ENCODE results near the gene NPIPB6. TPM values are rescaled to one million over a fixed set of nuclear protein-coding genes. Genes with fewer than 3 reads are reported as not detected.
"Not testable (repeated sequence)": the region's sequence is repeated elsewhere in the genome, so short reads cannot be mapped to it uniquely, and the experiment has no call there.

Gene NPIPB6
- 1 to 10 TPM in 1 of 2 donors, under 1 TPM in 1; 0.76 to 4.7 TPM for total RNA-seq
- 1 to 10 TPM in 5 of 6 donors, under 1 TPM in 1; 0.89 to 2.9 (median 2.2) TPM for polyA plus RNA-seq (ENCODE audit: insufficient read length in 6 of 6)
- long read RNA-seq, donor 1: 0 reads
- long read RNA-seq, donor 2: 0 reads
- long read RNA-seq, donor 3: 0 reads
- long read RNA-seq, donor 4: 0 reads
- long read RNA-seq, donor 5: 0 reads
- long read RNA-seq, donor 6: 0 reads
- long read RNA-seq, donor 7: 0 reads
- long read RNA-seq, donor 8: 0 reads
- long read RNA-seq, donor 9: 0 reads
- long read RNA-seq, donor 10: 0 reads
- long read RNA-seq, donor 11: 0 reads
- long read RNA-seq, donor 12: 0 reads

GRCh38 chr16:28363408-28363807, at the start of gene NPIPB6:
NPIPB6 (minus strand) TSS chr16:28363508; CDS start chr16:28362822, 686 bp downstream.
- intact Hi-C loops (cut with DNase I); DNase-seq; H3K27ac ChIP-seq: not testable (repeated sequence)

GRCh38 chr16:28403220-28404072, 40.1 kb upstream of the NPIPB6 start, which contains the start of gene EIF3CL:
EIF3CL (minus strand) TSS chr16:28403841; CDS start chr16:28403618, 223 bp downstream.
- peak; percentile 100 for ATAC-seq
- H3K27ac ChIP-seq; H3K9me3 ChIP-seq; H3K27me3 ChIP-seq; intact Hi-C loops (cut with DNase I); H3K4me1 ChIP-seq; DNase-seq; H3K36me3 ChIP-seq: not testable (repeated sequence)
- H3K4me3 ChIP-seq: peak within 1 kb of the TSS in 1 of 2 donors; percentile 18

More at GRCh38 chr16:28363408-28363807, at the start of gene NPIPB6:
- not testable (repeated sequence) for ATAC-seq, H3K4me1 ChIP-seq, H3K4me3 ChIP-seq, H3K9me3 ChIP-seq, H3K27me3 ChIP-seq, H3K36me3 ChIP-seq

- intact Hi-C loops (cut with DNase I); DNase-seq; H3K36me3 ChIP-seq; H3K4me3 ChIP-seq; H3K4me1 ChIP-seq; H3K9me3 ChIP-seq; H3K27me3 ChIP-seq; ATAC-seq; H3K27ac ChIP-seq: not testable (repeated sequence)
Measured at GRCh38 chr16:28392054-28392453, 28.7 kb upstream of the NPIPB6 start.

- ATAC-seq: peak; percentile 25
- intact Hi-C loops (cut with DNase I); H3K4me3 ChIP-seq; H3K27me3 ChIP-seq; H3K9me3 ChIP-seq; H3K27ac ChIP-seq; H3K4me1 ChIP-seq; H3K36me3 ChIP-seq; DNase-seq: not testable (repeated sequence)
Measured at GRCh38 chr16:28382177-28382867, 19.0 kb upstream of the NPIPB6 start.

GRCh38 chr16:28377822-28378221, 14.5 kb upstream of the NPIPB6 start:
- ATAC-seq; H3K36me3 ChIP-seq; H3K27me3 ChIP-seq; H3K9me3 ChIP-seq; intact Hi-C loops (cut with DNase I); H3K4me1 ChIP-seq; H3K4me3 ChIP-seq; H3K27ac ChIP-seq: not testable (repeated sequence)
- DNase-seq: peak in 1 of 4 donors; percentile 45

- H3K9me3 ChIP-seq; H3K27me3 ChIP-seq; H3K4me3 ChIP-seq; H3K27ac ChIP-seq; intact Hi-C loops (cut with DNase I); ATAC-seq; H3K4me1 ChIP-seq; H3K36me3 ChIP-seq: not testable (repeated sequence)
- peak in 1 of 4 donors; percentile 43 for DNase-seq
Measured at GRCh38 chr16:28377108-28377625, 13.9 kb upstream of the NPIPB6 start.

GRCh38 chr16:28375115-28375514, 11.8 kb upstream of the NPIPB6 start:
- DNase-seq; H3K9me3 ChIP-seq; H3K4me3 ChIP-seq; H3K27ac ChIP-seq; intact Hi-C loops (cut with DNase I); H3K36me3 ChIP-seq; H3K27me3 ChIP-seq; H3K4me1 ChIP-seq: not testable (repeated sequence)
- peak; percentile 83 for ATAC-seq

- H3K36me3 ChIP-seq; intact Hi-C loops (cut with DNase I); H3K4me1 ChIP-seq; H3K4me3 ChIP-seq; H3K9me3 ChIP-seq; H3K27me3 ChIP-seq; DNase-seq; H3K27ac ChIP-seq: not testable (repeated sequence)
- peak; percentile 69 for ATAC-seq
Measured at GRCh38 chr16:28374281-28374680, 11.0 kb upstream of the NPIPB6 start.

GRCh38 chr16:28367926-28368325, 4.6 kb upstream of the NPIPB6 start:
- intact Hi-C loops (cut with DNase I); ATAC-seq; H3K27me3 ChIP-seq; H3K27ac ChIP-seq; H3K9me3 ChIP-seq; H3K36me3 ChIP-seq; H3K4me1 ChIP-seq; H3K4me3 ChIP-seq: not testable (repeated sequence)
- peak in 1 of 4 donors; percentile 53 for DNase-seq

GRCh38 chr16:28364268-28365173, 1.2 kb upstream of the NPIPB6 start:
- peak in 1 of 4 donors; percentile 23 for DNase-seq
- H3K9me3 ChIP-seq; intact Hi-C loops (cut with DNase I); H3K4me3 ChIP-seq; H3K27me3 ChIP-seq; H3K4me1 ChIP-seq; H3K36me3 ChIP-seq; H3K27ac ChIP-seq: not testable (repeated sequence)
- peak; percentile 100 for ATAC-seq

- H3K4me1 ChIP-seq; H3K9me3 ChIP-seq; H3K36me3 ChIP-seq; ATAC-seq; H3K27ac ChIP-seq; H3K4me3 ChIP-seq; H3K27me3 ChIP-seq; DNase-seq; intact Hi-C loops (cut with DNase I): not testable (repeated sequence)
Measured at GRCh38 chr16:28362600-28362999, 708 bp downstream of the NPIPB6 start.

- ATAC-seq; DNase-seq; H3K27me3 ChIP-seq; H3K4me1 ChIP-seq; intact Hi-C loops (cut with DNase I); H3K27ac ChIP-seq; H3K36me3 ChIP-seq; H3K4me3 ChIP-seq; H3K9me3 ChIP-seq: not testable (repeated sequence)
Measured at GRCh38 chr16:28338230-28338629, 25.1 kb downstream of the NPIPB6 start.
